GM12878 (cell line): ENCODE measurements around the gene CHURC1.

Experiments used
- POLR2A ChIP-seq: IDR thresholded peaks from 2 replicates; pipeline ENCODE4 v1.6.1; 2011; ENCODE audit warnings: low read depth, mild to moderate bottlenecking, low read length
- SREBF1 ChIP-seq: IDR thresholded peaks from 2 replicates; pipeline ENCODE4 v1.6.1; 2012; ENCODE audit warnings: mild to moderate bottlenecking, low read length
- TF ChIP-seq, protein P1 (sequence below), 3 experiments: IDR thresholded peaks in 2 of 3; conservative IDR thresholded peaks in 1 of 3; 2 replicates each; pipeline ENCODE4 v1.5.1; 2011; ENCODE audit warnings: low read depth in 3 of 3, low read length in 3 of 3, mild to moderate bottlenecking in 3 of 3, control low read depth in 2 of 3, moderate library complexity in 2 of 3, inconsistent platforms in 1 of 3, mixed read lengths in 1 of 3; ENCODE audit not compliant: control insufficient read depth in 2 of 3, insufficient read depth in 1 of 3; ENCODE audit errors: extremely low read depth in 1 of 3
- TF ChIP-seq, protein P2 (sequence below): IDR thresholded peaks from 2 replicates; pipeline ENCODE4 v1.6.1; 2012; ENCODE audit warnings: mild to moderate bottlenecking, low read depth, low read length

DNA sequence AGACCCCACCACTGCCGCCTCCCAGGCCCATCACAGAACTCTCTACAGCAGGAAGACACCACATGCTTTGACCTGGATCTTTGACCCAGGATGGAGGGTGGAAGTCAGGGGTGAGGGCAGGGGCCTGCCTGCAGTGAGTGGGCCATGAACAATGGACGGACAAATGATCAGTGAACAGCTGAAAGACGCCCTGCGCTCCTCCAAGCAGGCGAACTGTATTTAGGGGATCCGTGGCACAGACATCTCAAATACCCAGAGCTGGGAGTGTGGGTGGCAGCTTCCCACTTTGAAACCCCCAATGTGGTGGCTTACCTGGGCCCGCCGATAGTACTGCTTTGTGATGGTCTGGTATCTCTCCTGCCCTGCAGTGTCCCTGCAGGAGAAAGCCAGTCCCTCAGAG is 37.0 kb downstream of the CHURC1 start:
- TF ChIP-seq, protein P1, sequence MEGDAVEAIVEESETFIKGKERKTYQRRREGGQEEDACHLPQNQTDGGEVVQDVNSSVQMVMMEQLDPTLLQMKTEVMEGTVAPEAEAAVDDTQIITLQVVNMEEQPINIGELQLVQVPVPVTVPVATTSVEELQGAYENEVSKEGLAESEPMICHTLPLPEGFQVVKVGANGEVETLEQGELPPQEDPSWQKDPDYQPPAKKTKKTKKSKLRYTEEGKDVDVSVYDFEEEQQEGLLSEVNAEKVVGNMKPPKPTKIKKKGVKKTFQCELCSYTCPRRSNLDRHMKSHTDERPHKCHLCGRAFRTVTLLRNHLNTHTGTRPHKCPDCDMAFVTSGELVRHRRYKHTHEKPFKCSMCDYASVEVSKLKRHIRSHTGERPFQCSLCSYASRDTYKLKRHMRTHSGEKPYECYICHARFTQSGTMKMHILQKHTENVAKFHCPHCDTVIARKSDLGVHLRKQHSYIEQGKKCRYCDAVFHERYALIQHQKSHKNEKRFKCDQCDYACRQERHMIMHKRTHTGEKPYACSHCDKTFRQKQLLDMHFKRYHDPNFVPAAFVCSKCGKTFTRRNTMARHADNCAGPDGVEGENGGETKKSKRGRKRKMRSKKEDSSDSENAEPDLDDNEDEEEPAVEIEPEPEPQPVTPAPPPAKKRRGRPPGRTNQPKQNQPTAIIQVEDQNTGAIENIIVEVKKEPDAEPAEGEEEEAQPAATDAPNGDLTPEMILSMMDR (IDR thresholded peaks at IDR 0.05 in 2 of 3, conservative IDR thresholded peaks at IDR 0.05 in 1 of 3; ENCODE audit: control insufficient read depth in 2 of 3, extremely low read depth in 1 of 3, insufficient read depth in 1 of 3, low read depth in 3 of 3, low read length in 3 of 3) = no peak
- TF ChIP-seq POLR2A (no peak), SREBF1 (no peak)
- TF ChIP-seq, protein P2, sequence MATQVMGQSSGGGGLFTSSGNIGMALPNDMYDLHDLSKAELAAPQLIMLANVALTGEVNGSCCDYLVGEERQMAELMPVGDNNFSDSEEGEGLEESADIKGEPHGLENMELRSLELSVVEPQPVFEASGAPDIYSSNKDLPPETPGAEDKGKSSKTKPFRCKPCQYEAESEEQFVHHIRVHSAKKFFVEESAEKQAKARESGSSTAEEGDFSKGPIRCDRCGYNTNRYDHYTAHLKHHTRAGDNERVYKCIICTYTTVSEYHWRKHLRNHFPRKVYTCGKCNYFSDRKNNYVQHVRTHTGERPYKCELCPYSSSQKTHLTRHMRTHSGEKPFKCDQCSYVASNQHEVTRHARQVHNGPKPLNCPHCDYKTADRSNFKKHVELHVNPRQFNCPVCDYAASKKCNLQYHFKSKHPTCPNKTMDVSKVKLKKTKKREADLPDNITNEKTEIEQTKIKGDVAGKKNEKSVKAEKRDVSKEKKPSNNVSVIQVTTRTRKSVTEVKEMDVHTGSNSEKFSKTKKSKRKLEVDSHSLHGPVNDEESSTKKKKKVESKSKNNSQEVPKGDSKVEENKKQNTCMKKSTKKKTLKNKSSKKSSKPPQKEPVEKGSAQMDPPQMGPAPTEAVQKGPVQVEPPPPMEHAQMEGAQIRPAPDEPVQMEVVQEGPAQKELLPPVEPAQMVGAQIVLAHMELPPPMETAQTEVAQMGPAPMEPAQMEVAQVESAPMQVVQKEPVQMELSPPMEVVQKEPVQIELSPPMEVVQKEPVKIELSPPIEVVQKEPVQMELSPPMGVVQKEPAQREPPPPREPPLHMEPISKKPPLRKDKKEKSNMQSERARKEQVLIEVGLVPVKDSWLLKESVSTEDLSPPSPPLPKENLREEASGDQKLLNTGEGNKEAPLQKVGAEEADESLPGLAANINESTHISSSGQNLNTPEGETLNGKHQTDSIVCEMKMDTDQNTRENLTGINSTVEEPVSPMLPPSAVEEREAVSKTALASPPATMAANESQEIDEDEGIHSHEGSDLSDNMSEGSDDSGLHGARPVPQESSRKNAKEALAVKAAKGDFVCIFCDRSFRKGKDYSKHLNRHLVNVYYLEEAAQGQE = no peak
